HepG2 (cell line): Measurements from ENCODE around the gene THAP3. TPM values are rescaled to one million over a fixed set of nuclear protein-coding genes. Genes with fewer than 3 reads are reported as not detected.

Source experiments
- ATF4 ChIP-seq, 2 experiments: fragments of 450-650 bp in 1 of 2; sonication (generic) in 1 of 2; formaldehyde crosslinking; IDR thresholded peaks; 2 replicates each; pipeline versions ENCODE4 v1.5.0 to v1.8.0; 2020 to 2022; ENCODE audit warnings: mild to moderate bottlenecking in 1 of 2, missing genetic modification reagents in 1 of 2
- IRX3 ChIP-seq: sonication (generic); formaldehyde crosslinking; IDR thresholded peaks from 2 replicates; pipeline ENCODE4 v1.8.1; 2023; ENCODE audit warnings: mild to moderate bottlenecking, low read depth, missing genetic modification reagents, borderline replicate concordance
- REXO4 ChIP-seq: sonication (generic); formaldehyde crosslinking; IDR thresholded peaks from 2 replicates; pipeline ENCODE4 v1.8.0; 2022; ENCODE audit warnings: missing genetic modification reagents, mild to moderate bottlenecking, borderline replicate concordance
- ZMYM3 ChIP-seq: sonication (generic); formaldehyde crosslinking; IDR thresholded peaks from 2 replicates; pipeline ENCODE4 v1.5.1; 2020; ENCODE audit warnings: mild to moderate bottlenecking, missing genetic modification reagents
- ZNF101 ChIP-seq: sonication (generic); formaldehyde crosslinking; IDR thresholded peaks from 2 replicates; pipeline ENCODE4 v1.4.0; 2020; ENCODE audit warnings: mild to moderate bottlenecking, low read depth, missing genetic modification reagents, borderline replicate concordance
- ZNF138 ChIP-seq: sonication (generic); formaldehyde crosslinking; IDR thresholded peaks from 2 replicates; pipeline ENCODE4 v1.5.0; 2020; ENCODE audit warnings: mild to moderate bottlenecking, low read depth, missing genetic modification reagents
- ZNF142 ChIP-seq: sonication (generic); formaldehyde crosslinking; IDR thresholded peaks from 2 replicates; pipeline ENCODE4 v1.4.0; 2020; ENCODE audit warnings: missing genetic modification reagents
- ZNF230 ChIP-seq: sonication (generic); formaldehyde crosslinking; IDR thresholded peaks from 2 replicates; pipeline ENCODE4 v1.4.0; 2020; ENCODE audit warnings: mild to moderate bottlenecking, missing genetic modification reagents
- ZSCAN20 ChIP-seq: sonication (generic); formaldehyde crosslinking; IDR thresholded peaks from 2 replicates; pipeline ENCODE4 v1.4.0; 2020; ENCODE audit warnings: missing genetic modification reagents, mild to moderate bottlenecking, borderline replicate concordance
- polyA plus RNA-seq, 8 experiments: library from polyadenylated mRNA; depleted of rRNA in 3 of 8; stranded (reverse) in 7 of 8; unstranded in 1 of 8; fragments of >200 nt; fragmentation: Illumina TruSeq in 4 of 8; extraction: Trizol in 4 of 8; gene quantifications; 2 replicates each; pipeline versions ENCODE4 v1.2.1 to v1.2.3, GENCODE V29; 2011 to 2016; ENCODE audit warnings: low read depth in 4 of 8, missing spikeins in 1 of 8, mixed read lengths in 1 of 8; ENCODE audit not compliant: insufficient read depth in 1 of 8
- total RNA-seq, 5 experiments: library from RNA; depleted of rRNA; stranded (reverse); fragments of >200 nt; fragmentation: Illumina TruSeq; extraction: Trizol; gene quantifications; 2 replicates each; pipeline ENCODE4 v1.2.3, GENCODE V29; 2016; ENCODE audit warnings: low read depth in 1 of 5
- TF ChIP-seq, protein P1 (sequence below): sonication (generic); formaldehyde crosslinking; IDR thresholded peaks from 2 replicates; pipeline ENCODE4 v1.4.0; 2020; ENCODE audit warnings: missing genetic modification reagents
- TF ChIP-seq, protein P2 (sequence below): sonication (generic); formaldehyde crosslinking; IDR thresholded peaks from 2 replicates; pipeline ENCODE4 v1.8.1; 2023; ENCODE audit warnings: missing genetic modification reagents, mild to moderate bottlenecking, borderline replicate concordance
- TF ChIP-seq, protein P3 (sequence below): sonication (generic); formaldehyde crosslinking; IDR thresholded peaks from 2 replicates; pipeline ENCODE4 v1.9.0; 2021; ENCODE audit warnings: missing genetic modification reagents, mild to moderate bottlenecking, borderline replicate concordance
- TF ChIP-seq, protein P4 (sequence below): IDR thresholded peaks from 2 replicates; pipeline ENCODE4 v1.6.1; 2012; ENCODE audit warnings: low read length, improper control_type of control experiment

THAP3 gene
- total and polyA plus RNA-seq, 2 of the 13 experiments (the other 11 are each of a cell fraction or from before 2014, with no cell fraction given): 10.3 to 14.9 TPM

DNA sequence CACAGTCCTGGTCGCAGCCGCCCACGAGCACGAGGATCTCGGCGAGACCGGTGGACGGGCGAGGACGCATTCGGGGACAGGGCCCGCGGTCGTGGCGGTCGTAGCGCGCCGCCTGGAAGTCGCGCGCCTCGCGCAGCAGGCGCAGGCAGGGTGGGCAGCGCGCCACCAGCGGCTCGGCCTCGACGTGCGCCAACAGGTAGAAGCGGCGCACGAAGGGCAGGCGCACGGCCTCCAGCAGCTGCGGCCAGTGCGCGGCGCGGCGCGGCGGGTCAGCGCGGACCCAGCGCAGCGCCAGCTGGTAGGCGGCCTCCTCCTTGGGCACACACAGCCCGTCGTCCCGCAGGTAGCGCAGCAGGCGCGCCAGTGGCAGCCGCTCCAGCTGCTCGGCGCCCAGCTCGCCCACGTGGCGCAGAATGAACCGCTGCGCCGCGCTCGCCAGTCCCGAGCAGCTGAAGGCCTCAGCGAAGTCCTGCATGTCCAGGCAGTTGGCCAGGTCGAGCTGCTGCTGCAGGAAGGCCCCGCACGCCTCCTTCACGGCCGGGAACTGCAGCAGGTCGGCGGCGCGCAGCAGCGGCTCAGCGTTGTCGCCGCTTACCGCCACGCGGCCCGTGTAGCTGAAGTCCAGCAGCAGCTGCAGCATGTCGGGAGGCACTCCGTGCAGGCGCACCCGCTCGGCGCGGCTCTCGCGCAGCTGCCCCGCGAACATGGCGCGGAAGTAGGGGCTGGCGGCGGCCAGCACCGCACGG lies 22.6 kb upstream of the THAP3 start (continued):
- TF ChIP-seq, protein P1, sequence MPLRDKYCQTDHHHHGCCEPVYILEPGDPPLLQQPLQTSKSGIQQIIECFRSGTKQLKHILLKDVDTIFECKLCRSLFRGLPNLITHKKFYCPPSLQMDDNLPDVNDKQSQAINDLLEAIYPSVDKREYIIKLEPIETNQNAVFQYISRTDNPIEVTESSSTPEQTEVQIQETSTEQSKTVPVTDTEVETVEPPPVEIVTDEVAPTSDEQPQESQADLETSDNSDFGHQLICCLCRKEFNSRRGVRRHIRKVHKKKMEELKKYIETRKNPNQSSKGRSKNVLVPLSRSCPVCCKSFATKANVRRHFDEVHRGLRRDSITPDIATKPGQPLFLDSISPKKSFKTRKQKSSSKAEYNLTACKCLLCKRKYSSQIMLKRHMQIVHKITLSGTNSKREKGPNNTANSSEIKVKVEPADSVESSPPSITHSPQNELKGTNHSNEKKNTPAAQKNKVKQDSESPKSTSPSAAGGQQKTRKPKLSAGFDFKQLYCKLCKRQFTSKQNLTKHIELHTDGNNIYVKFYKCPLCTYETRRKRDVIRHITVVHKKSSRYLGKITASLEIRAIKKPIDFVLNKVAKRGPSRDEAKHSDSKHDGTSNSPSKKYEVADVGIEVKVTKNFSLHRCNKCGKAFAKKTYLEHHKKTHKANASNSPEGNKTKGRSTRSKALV (CRISPR knock-in tag): peak; percentile 80
- TF ChIP-seq, protein P2, sequence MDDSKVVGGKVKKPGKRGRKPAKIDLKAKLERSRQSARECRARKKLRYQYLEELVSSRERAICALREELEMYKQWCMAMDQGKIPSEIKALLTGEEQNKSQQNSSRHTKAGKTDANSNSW (CRISPR knock-in tag): no peak
- TF ChIP-seq ZNF101 (CRISPR knock-in tag) (no peak), REXO4 (CRISPR knock-in tag) (no peak), IRX3 (CRISPR knock-in tag) (peak; percentile 21; the same call in 1 of the 2 replicates), ZMYM3 (CRISPR knock-in tag) (no peak), ZNF138 (CRISPR knock-in tag) (peak; percentile 62; the same call in 1 of the 2 replicates), ATF4 (CRISPR knock-in tag; IDR thresholded peaks at IDR 0.05) (peak in 1 of 2 experiments; percentile 10; a peak in 1 of 4 replicates), ZSCAN20 (CRISPR knock-in tag) (peak; percentile 41; the same call in 1 of the 2 replicates), ZNF142 (CRISPR knock-in tag) (peak; percentile 78), ZNF230 (CRISPR knock-in tag) (peak; percentile 13; the same call in 1 of the 2 replicates)
- TF ChIP-seq, protein P3, sequence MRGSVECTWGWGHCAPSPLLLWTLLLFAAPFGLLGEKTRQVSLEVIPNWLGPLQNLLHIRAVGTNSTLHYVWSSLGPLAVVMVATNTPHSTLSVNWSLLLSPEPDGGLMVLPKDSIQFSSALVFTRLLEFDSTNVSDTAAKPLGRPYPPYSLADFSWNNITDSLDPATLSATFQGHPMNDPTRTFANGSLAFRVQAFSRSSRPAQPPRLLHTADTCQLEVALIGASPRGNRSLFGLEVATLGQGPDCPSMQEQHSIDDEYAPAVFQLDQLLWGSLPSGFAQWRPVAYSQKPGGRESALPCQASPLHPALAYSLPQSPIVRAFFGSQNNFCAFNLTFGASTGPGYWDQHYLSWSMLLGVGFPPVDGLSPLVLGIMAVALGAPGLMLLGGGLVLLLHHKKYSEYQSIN (CRISPR knock-in tag): 0 out of 2 replicates have a peak, but pooled peaks have one; percentile 23
- TF ChIP-seq, protein P4, sequence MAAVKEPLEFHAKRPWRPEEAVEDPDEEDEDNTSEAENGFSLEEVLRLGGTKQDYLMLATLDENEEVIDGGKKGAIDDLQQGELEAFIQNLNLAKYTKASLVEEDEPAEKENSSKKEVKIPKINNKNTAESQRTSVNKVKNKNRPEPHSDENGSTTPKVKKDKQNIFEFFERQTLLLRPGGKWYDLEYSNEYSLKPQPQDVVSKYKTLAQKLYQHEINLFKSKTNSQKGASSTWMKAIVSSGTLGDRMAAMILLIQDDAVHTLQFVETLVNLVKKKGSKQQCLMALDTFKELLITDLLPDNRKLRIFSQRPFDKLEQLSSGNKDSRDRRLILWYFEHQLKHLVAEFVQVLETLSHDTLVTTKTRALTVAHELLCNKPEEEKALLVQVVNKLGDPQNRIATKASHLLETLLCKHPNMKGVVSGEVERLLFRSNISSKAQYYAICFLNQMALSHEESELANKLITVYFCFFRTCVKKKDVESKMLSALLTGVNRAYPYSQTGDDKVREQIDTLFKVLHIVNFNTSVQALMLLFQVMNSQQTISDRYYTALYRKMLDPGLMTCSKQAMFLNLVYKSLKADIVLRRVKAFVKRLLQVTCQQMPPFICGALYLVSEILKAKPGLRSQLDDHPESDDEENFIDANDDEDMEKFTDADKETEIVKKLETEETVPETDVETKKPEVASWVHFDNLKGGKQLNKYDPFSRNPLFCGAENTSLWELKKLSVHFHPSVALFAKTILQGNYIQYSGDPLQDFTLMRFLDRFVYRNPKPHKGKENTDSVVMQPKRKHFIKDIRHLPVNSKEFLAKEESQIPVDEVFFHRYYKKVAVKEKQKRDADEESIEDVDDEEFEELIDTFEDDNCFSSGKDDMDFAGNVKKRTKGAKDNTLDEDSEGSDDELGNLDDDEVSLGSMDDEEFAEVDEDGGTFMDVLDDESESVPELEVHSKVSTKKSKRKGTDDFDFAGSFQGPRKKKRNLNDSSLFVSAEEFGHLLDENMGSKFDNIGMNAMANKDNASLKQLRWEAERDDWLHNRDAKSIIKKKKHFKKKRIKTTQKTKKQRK: no peak
